GM18499 (cell line): ENCODE data around the gene ABLIM2.

Experiments used
- ATAC-seq: cut with Tn5 transposase; IDR thresholded peaks from one replicate; pipeline ENCODE4 v1.9.1; 2021; ENCODE audit warnings: moderate number of reproducible peaks; ENCODE audit not compliant: insufficient read depth, unreplicated experiment

The ABLIM2 gene

DNA sequence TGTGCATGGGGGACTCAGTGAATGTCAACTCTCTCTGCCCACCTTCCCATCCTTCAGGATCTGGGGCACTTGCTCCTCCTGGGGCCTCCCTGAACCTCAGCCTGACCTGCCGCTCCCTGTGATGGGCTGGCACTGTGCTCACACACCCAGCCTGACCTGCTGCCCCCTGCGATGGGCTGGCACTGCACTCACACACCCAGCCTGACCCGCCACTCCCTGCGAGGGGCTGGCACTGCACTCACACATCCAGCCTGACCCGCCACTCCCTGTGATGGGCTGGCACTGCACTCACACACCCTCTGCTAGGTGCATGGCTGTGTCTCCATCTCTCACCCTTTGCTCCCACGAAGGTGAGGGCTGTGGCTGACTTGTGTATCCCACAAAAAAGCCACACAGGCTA is 103.4 kb downstream of the ABLIM2 start:
- no peak for ATAC-seq

DNA sequence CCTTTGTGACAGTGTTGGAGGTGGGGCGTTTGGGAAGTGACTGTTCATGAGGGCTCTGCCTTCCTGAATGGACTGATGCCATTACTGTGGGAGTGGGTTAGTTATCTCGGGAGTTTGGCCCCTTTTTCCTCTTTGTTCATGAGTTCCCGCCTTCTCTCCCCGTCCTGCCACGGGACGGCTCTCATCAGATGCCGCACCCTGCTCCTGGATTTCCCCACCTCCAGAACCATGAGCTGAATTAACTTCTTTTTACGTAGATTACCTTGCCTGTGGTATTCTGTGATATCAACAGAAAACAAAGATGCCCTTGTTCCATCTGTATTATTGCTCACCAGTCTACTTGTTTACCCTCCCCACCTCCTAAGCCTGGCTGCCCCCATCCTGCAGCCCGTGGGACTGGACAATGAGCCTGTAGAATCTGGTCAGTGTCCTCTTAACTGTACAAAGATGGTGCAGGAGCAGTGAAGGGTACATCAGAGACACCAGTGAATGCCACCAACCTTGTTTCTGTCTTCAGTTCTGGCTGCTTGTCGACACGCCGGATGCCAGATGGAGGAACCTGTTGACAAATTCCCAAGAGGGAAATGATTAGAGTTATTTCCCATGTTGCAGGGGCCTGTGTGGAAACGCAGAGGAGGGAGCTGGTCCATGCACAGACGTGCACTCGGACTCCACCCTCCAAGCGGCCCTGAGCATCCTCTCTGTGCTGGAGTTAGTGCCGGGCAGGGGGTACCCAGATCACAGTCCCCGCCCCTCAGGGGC is 104.7 kb downstream of the ABLIM2 start:
- ATAC-seq, result no peak

- no peak for ATAC-seq
Measured at GRCh38 chr4:8052160-8052691, 106.4 kb downstream of the ABLIM2 start.

- no peak for ATAC-seq
Measured at GRCh38 chr4:8051644-8052043, 107.0 kb downstream of the ABLIM2 start.

- no peak for ATAC-seq
Measured at GRCh38 chr4:8050555-8051206, 107.9 kb downstream of the ABLIM2 start.

- ATAC-seq, result no peak
Measured at GRCh38 chr4:8050180-8050554, 108.4 kb downstream of the ABLIM2 start.

GRCh38 chr4:8048856-8049676 is 109.5 kb downstream of the ABLIM2 start:
- no peak for ATAC-seq

DNA sequence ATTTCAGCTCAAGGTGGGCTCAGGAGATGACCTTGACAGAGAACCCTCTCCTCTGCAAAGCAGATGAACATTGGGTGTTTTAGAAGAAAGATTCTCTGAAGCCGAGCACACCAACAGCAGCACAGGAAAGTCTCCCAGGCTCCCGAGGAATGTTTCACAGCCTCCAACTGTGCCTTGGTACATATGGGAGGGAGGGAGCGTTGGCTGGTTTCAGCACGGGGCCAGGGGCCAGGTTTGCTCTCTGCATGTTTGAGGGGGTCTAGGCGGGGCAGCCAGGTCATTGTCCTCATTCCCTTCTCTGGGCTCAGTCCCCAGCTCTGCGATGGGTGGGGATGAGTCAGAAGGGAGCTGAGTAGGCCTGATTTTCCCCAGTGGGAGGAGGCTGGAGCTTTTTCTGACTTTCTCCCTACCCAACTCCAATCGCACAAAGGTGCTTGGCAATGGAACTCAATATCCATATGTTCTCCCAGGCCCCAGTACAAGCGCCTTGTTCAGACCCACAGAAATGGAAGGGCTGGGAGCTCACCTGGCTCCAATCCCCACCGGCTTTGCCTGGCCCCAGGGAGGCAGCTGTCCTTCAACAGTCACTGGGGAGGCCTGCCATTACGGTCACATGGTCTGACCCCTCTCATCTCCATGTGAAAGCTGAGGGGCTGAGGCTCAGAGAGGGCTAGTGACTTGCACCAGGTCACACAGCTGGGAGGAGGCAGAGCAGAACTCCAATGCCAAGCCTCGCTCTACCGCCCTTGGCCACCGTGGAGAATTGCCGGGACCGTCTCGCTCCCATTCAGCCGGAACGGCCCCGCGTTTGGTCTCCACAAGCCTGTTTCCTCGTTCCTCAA is 110.6 kb downstream of the ABLIM2 start:
- no peak for ATAC-seq

DNA sequence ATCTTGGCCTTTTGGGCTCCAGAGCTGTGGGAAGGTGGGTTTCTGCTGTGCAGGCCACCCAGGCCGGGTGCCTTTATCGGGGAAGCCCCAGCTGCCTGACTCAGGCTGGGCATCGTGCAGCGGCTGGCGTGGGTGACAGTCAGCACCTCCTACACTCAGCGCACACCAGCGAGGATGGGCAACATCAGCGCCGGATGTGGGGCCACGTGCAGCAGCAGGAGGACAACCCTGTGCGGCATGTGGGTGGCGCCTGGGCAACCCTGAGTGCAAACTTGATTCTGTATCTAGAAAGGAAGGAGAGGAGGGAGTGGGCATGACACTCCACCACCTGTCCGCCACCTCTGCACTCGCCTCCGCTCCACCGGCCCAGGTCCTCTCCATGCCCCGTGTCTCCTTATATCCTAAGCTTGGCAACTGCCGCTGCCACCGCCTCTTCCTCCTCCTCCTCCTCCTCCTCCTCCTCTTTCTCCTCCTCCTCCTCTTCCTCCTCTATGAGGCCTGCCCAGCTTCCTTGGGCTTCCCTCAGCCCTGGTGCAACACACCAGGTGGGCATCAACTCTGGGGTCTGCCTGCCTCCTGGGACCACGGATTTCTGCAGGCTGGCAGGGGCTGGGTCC is 111.6 kb downstream of the ABLIM2 start:
- ATAC-seq, result no peak

- ATAC-seq, result no peak
Measured at GRCh38 chr4:8045909-8046308, 112.7 kb downstream of the ABLIM2 start.

DNA sequence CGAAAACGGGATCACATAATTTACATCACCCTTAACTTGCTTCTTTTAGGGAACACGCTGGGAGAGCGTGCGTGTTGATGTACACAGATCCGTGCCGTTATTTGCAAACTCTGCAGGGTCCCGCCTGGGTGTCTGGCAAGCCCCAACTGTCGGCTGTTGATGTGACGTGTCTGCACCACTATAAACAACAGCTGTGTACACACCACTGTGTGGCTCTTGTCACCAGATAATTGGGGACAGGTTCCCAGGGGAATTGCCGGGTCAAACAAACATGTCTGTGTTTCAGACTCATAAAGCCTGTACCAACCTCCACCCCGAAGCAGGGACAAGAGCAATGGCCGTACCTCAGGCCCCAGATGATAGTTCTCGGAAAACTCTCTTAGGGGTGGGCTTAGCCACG is 113.9 kb downstream of the ABLIM2 start:
- no peak for ATAC-seq

GRCh38 chr4:8044244-8044643 is 114.4 kb downstream of the ABLIM2 start:
- ATAC-seq, result no peak

GRCh38 chr4:8043596-8043995 is 115.0 kb downstream of the ABLIM2 start:
- ATAC-seq, result no peak

GRCh38 chr4:8041868-8042267 is 116.7 kb downstream of the ABLIM2 start:
- no peak for ATAC-seq

DNA sequence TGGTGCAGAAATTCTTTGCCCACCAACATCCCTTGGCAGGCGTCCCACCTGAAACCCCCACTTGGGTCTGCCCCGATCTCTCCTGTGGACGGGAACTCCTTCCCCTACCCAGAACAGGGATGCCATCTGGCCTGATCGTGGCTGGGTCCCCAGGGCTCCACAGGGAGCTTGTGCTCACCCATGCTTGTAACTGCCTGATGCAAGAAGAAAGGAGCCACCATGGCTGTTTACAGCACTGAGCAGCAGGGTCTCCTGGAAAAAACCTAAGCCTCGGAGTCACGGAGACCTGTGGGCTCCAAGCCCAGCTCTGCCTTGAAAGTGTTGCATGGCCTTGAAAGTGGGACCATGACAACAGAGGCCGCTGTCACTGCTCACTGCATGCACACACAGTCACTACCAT is 117.4 kb downstream of the ABLIM2 start:
- ATAC-seq, result no peak

- ATAC-seq, result no peak
Measured at GRCh38 chr4:8040607-8041006, 118.0 kb downstream of the ABLIM2 start.

DNA sequence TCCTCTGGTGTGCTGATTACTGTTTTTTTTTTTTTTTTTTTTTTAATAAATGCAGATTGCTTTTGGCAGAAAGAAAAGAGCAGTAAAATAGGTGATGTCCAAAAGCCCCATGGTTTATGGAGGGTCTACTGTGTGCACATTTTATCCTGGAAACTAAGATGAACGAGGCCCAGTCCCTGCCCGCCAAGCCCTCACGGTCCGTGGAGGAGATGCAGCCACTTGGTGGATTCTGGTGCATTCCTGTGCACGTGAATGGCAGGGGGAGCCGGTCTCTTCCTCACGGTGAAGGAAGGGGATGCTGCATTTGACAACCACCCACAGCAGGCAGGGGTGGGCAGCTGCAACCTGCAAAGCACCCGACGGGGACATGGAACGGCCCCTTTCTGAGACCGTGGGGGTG is 118.8 kb downstream of the ABLIM2 start:
- ATAC-seq, result no peak

GRCh38 chr4:8039290-8039689 is 119.3 kb downstream of the ABLIM2 start:
- ATAC-seq, result no peak

DNA sequence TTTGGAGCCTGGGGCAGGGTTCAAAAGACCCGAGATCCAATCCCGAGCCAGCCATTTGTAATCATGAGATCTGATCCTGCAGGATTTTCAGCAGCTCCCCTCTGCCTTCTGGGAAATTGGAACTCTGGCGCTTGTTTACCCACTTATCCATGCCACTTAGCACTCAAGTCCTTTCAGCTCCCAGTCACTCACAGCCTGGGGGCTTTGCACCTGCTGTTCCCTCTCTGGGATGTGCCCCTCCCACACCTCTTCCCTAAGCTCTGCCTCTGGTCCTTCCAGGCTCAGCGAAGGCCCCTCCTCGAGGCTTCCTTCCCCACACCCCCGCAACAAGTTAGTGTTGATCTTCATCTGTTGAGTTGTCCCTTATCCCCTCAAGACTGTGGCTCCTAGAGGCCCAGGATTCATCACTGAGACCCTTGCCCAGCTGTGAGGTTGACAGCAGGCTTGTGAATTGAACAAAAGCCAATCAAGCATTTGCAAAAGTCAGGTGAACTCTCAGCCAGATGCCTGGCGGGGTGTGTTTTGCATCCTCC is 119.8 kb downstream of the ABLIM2 start:
- ATAC-seq, result no peak
